ENCODE data around the gene CAV3.

CAV3 gene

DNA sequence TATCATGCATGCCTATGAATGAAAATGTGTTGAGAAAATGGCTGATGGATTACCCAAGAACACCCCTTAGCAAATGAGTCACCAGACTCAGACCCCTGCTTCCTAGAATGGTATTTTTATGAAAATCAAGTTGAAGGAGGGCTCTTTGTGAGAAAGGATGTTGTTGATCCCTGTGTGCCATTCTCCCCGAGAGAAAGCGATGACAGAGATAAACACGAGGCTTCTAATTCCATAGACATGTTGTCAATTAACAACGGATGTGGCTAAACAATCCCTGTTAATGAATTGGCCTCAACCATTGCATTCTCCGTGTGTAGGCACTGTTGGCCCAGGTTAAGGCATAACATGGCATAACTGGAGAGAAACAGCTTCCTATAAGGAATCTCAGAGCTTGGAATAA is 41.6 kb downstream of the CAV3 start:
- TF ChIP-seq, protein P1, sequence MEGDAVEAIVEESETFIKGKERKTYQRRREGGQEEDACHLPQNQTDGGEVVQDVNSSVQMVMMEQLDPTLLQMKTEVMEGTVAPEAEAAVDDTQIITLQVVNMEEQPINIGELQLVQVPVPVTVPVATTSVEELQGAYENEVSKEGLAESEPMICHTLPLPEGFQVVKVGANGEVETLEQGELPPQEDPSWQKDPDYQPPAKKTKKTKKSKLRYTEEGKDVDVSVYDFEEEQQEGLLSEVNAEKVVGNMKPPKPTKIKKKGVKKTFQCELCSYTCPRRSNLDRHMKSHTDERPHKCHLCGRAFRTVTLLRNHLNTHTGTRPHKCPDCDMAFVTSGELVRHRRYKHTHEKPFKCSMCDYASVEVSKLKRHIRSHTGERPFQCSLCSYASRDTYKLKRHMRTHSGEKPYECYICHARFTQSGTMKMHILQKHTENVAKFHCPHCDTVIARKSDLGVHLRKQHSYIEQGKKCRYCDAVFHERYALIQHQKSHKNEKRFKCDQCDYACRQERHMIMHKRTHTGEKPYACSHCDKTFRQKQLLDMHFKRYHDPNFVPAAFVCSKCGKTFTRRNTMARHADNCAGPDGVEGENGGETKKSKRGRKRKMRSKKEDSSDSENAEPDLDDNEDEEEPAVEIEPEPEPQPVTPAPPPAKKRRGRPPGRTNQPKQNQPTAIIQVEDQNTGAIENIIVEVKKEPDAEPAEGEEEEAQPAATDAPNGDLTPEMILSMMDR (IDR thresholded peaks at IDR 0.05; ENCODE audit: low read depth, low read length, missing control alignments): no peak
- Histone ChIP-seq H3K27ac (peak overlapping the region; percentile 94), H3K4me3 (ENCODE audit: low read depth, low read length) (no peak overlapping the region), H3K27me3 (replicated peaks) (no peaks in the 10 kb centered on the region), H3K36me3 (replicated peaks) (no peaks in the 10 kb centered on the region)
- DNase-seq: no peak
- in situ Hi-C loops (cut with HindIII; ENCODE audit: low pct_ligation_motif_present, low sequenced_read_pairs): no loop called here

DNA sequence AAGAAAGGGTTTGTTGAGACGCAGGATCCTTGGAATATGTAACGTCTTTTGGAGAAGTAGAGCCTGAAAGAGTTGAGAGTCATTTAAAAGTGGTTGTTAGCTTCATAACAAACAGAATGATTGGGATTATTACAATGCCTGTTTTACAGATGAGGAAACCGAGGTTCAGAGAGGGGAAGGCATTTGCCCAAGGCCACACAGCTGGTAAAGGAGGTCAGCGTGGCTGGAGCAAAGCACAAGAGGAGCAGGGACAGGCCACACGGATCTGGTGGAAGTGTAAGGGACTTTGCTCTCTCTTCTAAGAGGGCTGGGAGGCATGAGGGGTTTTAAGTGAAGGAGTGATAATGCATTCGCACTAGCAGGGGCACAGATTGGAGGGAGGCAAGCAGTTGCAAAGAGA is 42.0 kb downstream of the CAV3 start:
- Histone ChIP-seq H3K27ac (peak overlapping the region; percentile 94), H3K4me3 (ENCODE audit: low read depth, low read length) (no peak overlapping the region), H3K36me3 (replicated peaks) (no peaks in the 10 kb centered on the region), H3K27me3 (replicated peaks) (no peaks in the 10 kb centered on the region)
- in situ Hi-C loops (cut with HindIII; ENCODE audit: low pct_ligation_motif_present, low sequenced_read_pairs): no loop called here
- TF ChIP-seq, protein P1 (IDR thresholded peaks at IDR 0.05; ENCODE audit: low read depth, low read length, missing control alignments): no peak
- DNase-seq: no peak

DNA sequence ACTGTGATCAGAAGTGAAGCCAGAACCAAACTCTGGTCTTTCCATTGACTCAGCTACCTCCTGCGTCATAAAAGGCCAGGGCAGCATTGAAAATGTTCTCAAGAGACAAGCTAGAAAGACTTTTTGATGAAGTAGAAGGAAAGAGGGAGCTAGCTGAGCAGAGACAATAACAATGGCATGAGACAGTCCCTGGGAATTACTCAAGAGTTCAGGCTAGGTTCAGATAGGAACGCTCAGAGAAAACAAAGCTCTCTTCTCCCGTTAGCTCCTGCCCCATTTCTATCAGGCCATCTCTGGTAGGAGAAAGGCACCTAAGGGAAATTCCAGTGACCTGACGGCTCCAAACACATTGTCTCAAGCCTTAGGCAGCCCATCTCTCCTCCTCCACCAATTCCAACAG is 42.8 kb downstream of the CAV3 start:
- H3K36me3 ChIP-seq (replicated peaks): no peaks in the 10 kb centered on the region
- no peak overlapping the region for H3K4me3 ChIP-seq (ENCODE audit: low read depth, low read length)
- in situ Hi-C loops (cut with HindIII; ENCODE audit: low pct_ligation_motif_present, low sequenced_read_pairs): no loop called here
- DNase-seq: peak; percentile 94
- no peaks in the 10 kb centered on the region for H3K27me3 ChIP-seq (replicated peaks)
- peak overlapping the region; percentile 94 for H3K27ac ChIP-seq
- TF ChIP-seq, protein P1 (IDR thresholded peaks at IDR 0.05; ENCODE audit: low read depth, low read length, missing control alignments): no peak

DNA sequence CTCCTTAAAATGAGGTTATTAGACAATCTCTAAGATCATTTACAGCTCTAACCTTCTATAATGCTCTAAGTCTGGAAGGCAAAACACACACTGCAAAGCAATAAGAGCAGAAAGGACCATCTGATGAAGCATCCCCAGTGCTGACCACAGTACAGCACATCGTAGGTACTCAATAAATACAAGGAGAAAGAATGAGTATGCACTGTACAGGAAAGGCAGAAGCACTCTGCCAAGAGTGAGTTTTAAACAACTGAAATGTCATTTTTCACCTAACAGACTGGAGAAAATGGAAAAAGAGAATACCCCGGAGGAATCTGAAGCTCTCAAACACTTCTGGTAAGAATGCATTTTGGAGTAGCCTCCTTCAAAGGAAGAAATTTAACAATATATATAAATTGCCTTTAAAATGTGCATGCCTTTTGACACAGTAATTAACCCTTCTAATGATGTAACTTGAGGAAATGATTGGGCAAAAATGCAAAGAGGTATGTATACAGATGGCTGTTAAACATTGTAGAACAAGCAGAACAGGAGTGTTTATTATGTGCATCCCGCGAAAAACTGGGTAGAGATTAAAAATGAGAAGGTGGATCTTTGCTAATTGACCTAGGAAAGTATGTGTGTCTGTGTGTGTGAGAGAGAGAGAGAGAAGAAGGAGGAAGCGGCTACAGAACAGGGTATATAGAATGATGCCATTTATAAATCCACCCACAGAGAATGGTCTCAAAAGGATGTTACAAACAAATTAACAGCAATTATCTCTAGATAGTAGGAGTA is 43.8 kb downstream of the CAV3 start:
- no peaks in the 10 kb centered on the region for H3K27me3 ChIP-seq (replicated peaks)
- in situ Hi-C loops (cut with HindIII; ENCODE audit: low pct_ligation_motif_present, low sequenced_read_pairs): no loop called here
- TF ChIP-seq, protein P1 (IDR thresholded peaks at IDR 0.05; ENCODE audit: low read depth, low read length, missing control alignments): no peak
- no peaks in the 10 kb centered on the region for H3K36me3 ChIP-seq (replicated peaks)
- DNase-seq: no peak
- peak overlapping the region; percentile 94 for H3K27ac ChIP-seq
- H3K4me3 ChIP-seq (ENCODE audit: low read depth, low read length): no peak overlapping the region

DNA sequence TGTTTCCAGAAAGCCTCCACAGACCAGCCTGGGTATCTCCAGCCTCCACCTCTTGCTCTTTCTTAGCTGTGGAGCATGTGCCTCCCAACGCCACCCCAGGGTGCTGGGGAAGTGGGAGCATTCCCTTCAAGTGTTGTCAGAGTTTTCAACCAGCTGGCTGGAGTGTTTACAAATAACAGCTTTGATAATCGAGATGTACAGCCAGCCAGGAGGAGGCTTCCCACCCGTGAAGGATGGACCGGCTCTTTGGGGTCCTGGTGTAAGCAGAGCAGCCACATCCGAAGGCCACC is 44.3 kb downstream of the CAV3 start:
- H3K27ac ChIP-seq: no peak overlapping the region
- TF ChIP-seq, protein P1 (IDR thresholded peaks at IDR 0.05; ENCODE audit: low read depth, low read length, missing control alignments): no peak
- DNase-seq: no peak
- H3K27me3 ChIP-seq (replicated peaks): no peaks in the 10 kb centered on the region
- in situ Hi-C loops (cut with HindIII; ENCODE audit: low pct_ligation_motif_present, low sequenced_read_pairs): no loop called here
- no peaks in the 10 kb centered on the region for H3K36me3 ChIP-seq (replicated peaks)
- H3K4me3 ChIP-seq (ENCODE audit: low read depth, low read length): no peak overlapping the region

DNA sequence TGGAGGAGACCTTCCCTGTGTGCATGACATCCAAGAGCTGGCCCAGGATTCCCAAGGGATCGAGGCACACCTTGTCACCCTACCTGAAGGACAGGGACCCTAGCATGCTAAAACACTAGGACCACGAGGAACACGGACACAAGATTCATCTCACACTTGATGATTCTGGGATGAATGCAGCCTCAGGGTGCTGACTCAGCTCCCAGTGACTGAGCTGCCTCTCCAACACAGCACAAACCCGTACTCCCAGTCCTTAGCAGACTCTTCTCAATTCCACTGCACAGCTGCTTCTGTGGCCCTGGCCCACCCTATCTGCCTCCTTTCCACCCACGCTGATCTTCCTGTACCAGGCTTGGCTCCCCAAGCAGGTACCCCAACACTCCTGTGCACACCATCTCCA is 44.9 kb downstream of the CAV3 start:
- no peak for DNase-seq
- Histone ChIP-seq H3K27me3 (replicated peaks) (no peaks in the 10 kb centered on the region), H3K27ac (no peak overlapping the region), H3K36me3 (replicated peaks) (no peaks in the 10 kb centered on the region), H3K4me3 (ENCODE audit: low read depth, low read length) (no peak overlapping the region)
- in situ Hi-C loops (cut with HindIII; ENCODE audit: low pct_ligation_motif_present, low sequenced_read_pairs): no loop called here
- TF ChIP-seq, protein P1 (IDR thresholded peaks at IDR 0.05; ENCODE audit: low read depth, low read length, missing control alignments): no peak
